ENCODE results near the gene THSD4.

GRCh38 chr15:71414853-71415252 is 299.6 kb downstream of the THSD4 start:
- TF ChIP-seq CTCF (IDR thresholded peaks at IDR 0.05; ENCODE audit: poor library complexity, severe bottlenecking), result no peak
- TF ChIP-seq RAD21 (conservative IDR thresholded peaks at IDR 0.05), result no peak
- no peak for TF ChIP-seq MXI1 (conservative IDR thresholded peaks at IDR 0.05; ENCODE audit: poor library complexity, severe bottlenecking)
- no peak for TF ChIP-seq EP300 (conservative IDR thresholded peaks at IDR 0.05; ENCODE audit: poor library complexity, severe bottlenecking)
- TF ChIP-seq TAF1 (IDR thresholded peaks at IDR 0.05; ENCODE audit: low read depth), result no peak
- TF ChIP-seq EZH2 (IDR thresholded peaks at IDR 0.05; ENCODE audit: borderline replicate concordance, insufficient read depth, low read length, poor library complexity, severe bottlenecking), result no peak
- TF ChIP-seq SMC3 (conservative IDR thresholded peaks at IDR 0.05; ENCODE audit: poor library complexity), result no peak
- TF ChIP-seq, protein P1, sequence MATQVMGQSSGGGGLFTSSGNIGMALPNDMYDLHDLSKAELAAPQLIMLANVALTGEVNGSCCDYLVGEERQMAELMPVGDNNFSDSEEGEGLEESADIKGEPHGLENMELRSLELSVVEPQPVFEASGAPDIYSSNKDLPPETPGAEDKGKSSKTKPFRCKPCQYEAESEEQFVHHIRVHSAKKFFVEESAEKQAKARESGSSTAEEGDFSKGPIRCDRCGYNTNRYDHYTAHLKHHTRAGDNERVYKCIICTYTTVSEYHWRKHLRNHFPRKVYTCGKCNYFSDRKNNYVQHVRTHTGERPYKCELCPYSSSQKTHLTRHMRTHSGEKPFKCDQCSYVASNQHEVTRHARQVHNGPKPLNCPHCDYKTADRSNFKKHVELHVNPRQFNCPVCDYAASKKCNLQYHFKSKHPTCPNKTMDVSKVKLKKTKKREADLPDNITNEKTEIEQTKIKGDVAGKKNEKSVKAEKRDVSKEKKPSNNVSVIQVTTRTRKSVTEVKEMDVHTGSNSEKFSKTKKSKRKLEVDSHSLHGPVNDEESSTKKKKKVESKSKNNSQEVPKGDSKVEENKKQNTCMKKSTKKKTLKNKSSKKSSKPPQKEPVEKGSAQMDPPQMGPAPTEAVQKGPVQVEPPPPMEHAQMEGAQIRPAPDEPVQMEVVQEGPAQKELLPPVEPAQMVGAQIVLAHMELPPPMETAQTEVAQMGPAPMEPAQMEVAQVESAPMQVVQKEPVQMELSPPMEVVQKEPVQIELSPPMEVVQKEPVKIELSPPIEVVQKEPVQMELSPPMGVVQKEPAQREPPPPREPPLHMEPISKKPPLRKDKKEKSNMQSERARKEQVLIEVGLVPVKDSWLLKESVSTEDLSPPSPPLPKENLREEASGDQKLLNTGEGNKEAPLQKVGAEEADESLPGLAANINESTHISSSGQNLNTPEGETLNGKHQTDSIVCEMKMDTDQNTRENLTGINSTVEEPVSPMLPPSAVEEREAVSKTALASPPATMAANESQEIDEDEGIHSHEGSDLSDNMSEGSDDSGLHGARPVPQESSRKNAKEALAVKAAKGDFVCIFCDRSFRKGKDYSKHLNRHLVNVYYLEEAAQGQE (IDR thresholded peaks at IDR 0.05; ENCODE audit: borderline replicate concordance), result no peak
- no peak for TF ChIP-seq POLR2AphosphoS5 (IDR thresholded peaks at IDR 0.05)

All from neural cell (in vitro differentiated cells).